ENCODE measurements around the gene AMOTL1.

AMOTL1 gene

GRCh38 chr11:94759522-94759921, 8.6 kb upstream of the AMOTL1 start:
- TF ChIP-seq CTCF (conservative IDR thresholded peaks at IDR 0.05; ENCODE audit: low read depth, low read length), result no peak
- no peak overlapping the region for H3K4me3 ChIP-seq (ENCODE audit: low read length)
- no peak for DNase-seq (ENCODE audit: low read depth)

- no peak for DNase-seq (ENCODE audit: low read depth)
- H3K4me3 ChIP-seq (ENCODE audit: low read length), result no peak overlapping the region
- TF ChIP-seq CTCF (conservative IDR thresholded peaks at IDR 0.05; ENCODE audit: low read depth, low read length), result no peak
These were observed 7.9 kb upstream of the AMOTL1 start for GRCh38 chr11:94760296-94760695.

GRCh38 chr11:94762208-94762607, 5.9 kb upstream of the AMOTL1 start:
- H3K4me3 ChIP-seq (ENCODE audit: low read length), result no peak overlapping the region
- no peak for DNase-seq (ENCODE audit: low read depth)
- peak; percentile 57 for TF ChIP-seq CTCF (conservative IDR thresholded peaks at IDR 0.05; ENCODE audit: low read depth, low read length)

- no peak overlapping the region for H3K4me3 ChIP-seq (ENCODE audit: low read length)
- DNase-seq (ENCODE audit: low read depth), result no peak
- no peak for TF ChIP-seq CTCF (conservative IDR thresholded peaks at IDR 0.05; ENCODE audit: low read depth, low read length)
These were observed 5.2 kb upstream of the AMOTL1 start for GRCh38 chr11:94762995-94763394.

GRCh38 chr11:94766713-94767206, 1.4 kb upstream of the AMOTL1 start:
- no peak overlapping the region for H3K4me3 ChIP-seq (ENCODE audit: low read length)
- TF ChIP-seq CTCF (conservative IDR thresholded peaks at IDR 0.05; ENCODE audit: low read depth, low read length), result no peak
- no peak for DNase-seq (ENCODE audit: low read depth)

GRCh38 chr11:94767291-94767690, 865 bp upstream of the AMOTL1 start:
- TF ChIP-seq CTCF (conservative IDR thresholded peaks at IDR 0.05; ENCODE audit: low read depth, low read length), result no peak
- H3K4me3 ChIP-seq (ENCODE audit: low read length), result peak overlapping the region; percentile 86
- no peak for DNase-seq (ENCODE audit: low read depth)

- DNase-seq (ENCODE audit: low read depth), result no peak
- peak overlapping the region; percentile 86 for H3K4me3 ChIP-seq (ENCODE audit: low read length)
- TF ChIP-seq CTCF (conservative IDR thresholded peaks at IDR 0.05; ENCODE audit: low read depth, low read length), result no peak
These were observed 716 bp downstream of the AMOTL1 start for GRCh38 chr11:94768602-94769541.
